Measurements from ENCODE around the gene MIPOL1. TPM values are rescaled to one million over a fixed set of nuclear protein-coding genes. Genes with fewer than 3 reads are reported as not detected.

Gene MIPOL1
- total RNA-seq, 1 donor from 2014 or later: 24.8 TPM

DNA sequence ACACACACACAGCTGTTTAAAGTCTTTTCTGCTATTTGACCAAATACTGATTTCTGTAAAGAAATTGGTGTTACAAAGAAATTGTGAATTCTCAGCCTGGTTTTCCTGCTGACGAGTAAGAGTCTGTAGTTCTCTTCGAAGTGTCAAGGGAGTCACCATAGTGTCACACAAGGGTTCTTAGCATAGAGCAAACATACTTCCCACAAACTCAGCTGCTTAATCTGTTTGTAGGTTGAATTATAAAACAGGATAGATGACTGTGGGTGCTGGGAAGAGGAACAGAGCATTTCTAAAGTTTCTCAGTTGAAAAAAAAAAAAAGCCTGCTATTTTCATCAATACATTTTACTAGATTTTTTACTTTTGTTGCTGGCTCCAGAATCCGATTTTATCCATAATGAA, 314.4 kb downstream of the MIPOL1 start:
- intact Hi-C loops (cut with DNase I): no loop called here
- Histone ChIP-seq H3K36me3 (no peaks in the 10 kb centered on the region), H3K4me1 (no peaks in the 10 kb centered on the region), H3K4me3 (no peak overlapping the region), H3K27ac (no peak overlapping the region), H3K9me3 (no peaks in the 10 kb centered on the region), H3K27me3 (no peaks in the 10 kb centered on the region)
- TF ChIP-seq POLR2A (IDR thresholded peaks at IDR 0.05) (no peak), POLR2AphosphoS5 (IDR thresholded peaks at IDR 0.05; ENCODE audit: insufficient read depth in 1 of 2, low read depth in 1 of 2) (no peak)
- TF ChIP-seq, protein P1, sequence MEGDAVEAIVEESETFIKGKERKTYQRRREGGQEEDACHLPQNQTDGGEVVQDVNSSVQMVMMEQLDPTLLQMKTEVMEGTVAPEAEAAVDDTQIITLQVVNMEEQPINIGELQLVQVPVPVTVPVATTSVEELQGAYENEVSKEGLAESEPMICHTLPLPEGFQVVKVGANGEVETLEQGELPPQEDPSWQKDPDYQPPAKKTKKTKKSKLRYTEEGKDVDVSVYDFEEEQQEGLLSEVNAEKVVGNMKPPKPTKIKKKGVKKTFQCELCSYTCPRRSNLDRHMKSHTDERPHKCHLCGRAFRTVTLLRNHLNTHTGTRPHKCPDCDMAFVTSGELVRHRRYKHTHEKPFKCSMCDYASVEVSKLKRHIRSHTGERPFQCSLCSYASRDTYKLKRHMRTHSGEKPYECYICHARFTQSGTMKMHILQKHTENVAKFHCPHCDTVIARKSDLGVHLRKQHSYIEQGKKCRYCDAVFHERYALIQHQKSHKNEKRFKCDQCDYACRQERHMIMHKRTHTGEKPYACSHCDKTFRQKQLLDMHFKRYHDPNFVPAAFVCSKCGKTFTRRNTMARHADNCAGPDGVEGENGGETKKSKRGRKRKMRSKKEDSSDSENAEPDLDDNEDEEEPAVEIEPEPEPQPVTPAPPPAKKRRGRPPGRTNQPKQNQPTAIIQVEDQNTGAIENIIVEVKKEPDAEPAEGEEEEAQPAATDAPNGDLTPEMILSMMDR (IDR thresholded peaks at IDR 0.05): no peak
- no peak for DNase-seq (ENCODE audit: extremely low spot score in 2 of 2)

DNA sequence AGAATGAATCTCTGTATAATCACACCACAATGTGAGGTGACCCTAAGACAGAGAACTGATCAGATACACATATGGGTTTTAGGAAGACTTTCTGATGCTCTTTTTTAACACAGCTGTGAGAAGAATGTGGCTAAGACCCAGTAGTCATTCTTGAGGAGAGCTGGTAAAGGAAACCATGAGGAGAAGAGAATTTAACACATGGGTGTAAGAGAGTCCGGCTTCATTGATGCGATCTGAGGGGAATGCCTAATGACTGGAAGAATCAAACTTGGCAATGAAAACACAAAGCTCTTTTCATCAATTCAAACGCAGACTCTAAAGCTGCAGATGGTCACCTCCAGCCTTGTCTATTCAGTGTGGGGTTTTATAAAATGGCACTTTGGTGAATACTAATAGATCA, 318.0 kb downstream of the MIPOL1 start:
- no peak for TF ChIP-seq POLR2A (IDR thresholded peaks at IDR 0.05)
- TF ChIP-seq POLR2AphosphoS5 (IDR thresholded peaks at IDR 0.05; ENCODE audit: insufficient read depth in 1 of 2, low read depth in 1 of 2): no peak
- TF ChIP-seq, protein P1 (IDR thresholded peaks at IDR 0.05): no peak
- no peaks in the 10 kb centered on the region for H3K4me1 ChIP-seq
- intact Hi-C loops (cut with DNase I): no loop called here
- no peak for DNase-seq (ENCODE audit: extremely low spot score in 2 of 2)
- no peaks in the 10 kb centered on the region for H3K27me3 ChIP-seq
- H3K9me3 ChIP-seq: no peaks in the 10 kb centered on the region
- no peaks in the 10 kb centered on the region for H3K36me3 ChIP-seq
- H3K4me3 ChIP-seq: no peak overlapping the region
- H3K27ac ChIP-seq: no peak overlapping the region

DNA sequence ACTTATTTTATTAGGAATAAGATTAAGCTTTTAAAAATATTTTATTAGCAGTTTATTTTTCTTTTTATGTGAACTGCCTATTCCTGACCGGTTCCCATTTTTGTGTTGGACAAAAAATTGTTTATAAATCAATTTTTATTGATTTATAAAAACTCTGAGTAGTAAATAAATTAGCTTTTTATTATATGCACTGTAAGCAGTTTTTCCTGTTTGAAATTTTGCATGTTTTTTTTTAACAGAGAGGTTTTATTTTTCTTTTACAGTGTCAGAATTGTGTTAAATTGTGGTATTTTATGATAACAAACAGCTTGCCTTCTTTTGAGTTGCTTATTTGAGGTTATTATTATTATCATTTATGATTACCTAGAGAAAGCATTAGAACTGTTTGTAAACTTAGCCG, 329.3 kb downstream of the MIPOL1 start:
- Histone ChIP-seq H3K36me3 (no peaks in the 10 kb centered on the region), H3K4me1 (no peaks in the 10 kb centered on the region), H3K4me3 (no peak overlapping the region), H3K27ac (no peak overlapping the region), H3K27me3 (no peaks in the 10 kb centered on the region), H3K9me3 (no peaks in the 10 kb centered on the region)
- TF ChIP-seq, protein P1 (IDR thresholded peaks at IDR 0.05): no peak
- TF ChIP-seq POLR2AphosphoS5 (IDR thresholded peaks at IDR 0.05; ENCODE audit: insufficient read depth in 1 of 2, low read depth in 1 of 2) (no peak), POLR2A (IDR thresholded peaks at IDR 0.05) (no peak)
- DNase-seq (ENCODE audit: extremely low spot score in 2 of 2): no peak
- intact Hi-C loops (cut with DNase I): no loop called here

DNA sequence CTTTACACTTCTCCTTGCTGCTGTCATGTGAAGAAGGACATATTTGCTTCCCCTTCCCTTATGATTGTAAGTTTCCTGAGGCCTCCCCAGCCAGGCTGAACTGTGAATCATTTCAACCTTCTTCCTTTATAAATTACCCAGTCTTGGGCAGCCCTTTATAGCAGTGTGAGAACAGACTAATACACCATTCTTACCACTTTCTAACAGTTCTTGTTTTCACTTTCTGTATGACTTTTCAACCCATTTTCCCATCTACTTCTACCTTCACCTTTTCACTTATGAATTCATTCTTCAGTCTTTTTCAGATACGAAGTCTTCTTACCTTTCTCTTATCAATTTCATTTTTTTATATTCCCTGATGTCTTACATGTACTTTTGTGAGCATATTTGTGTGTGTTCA, 342.3 kb downstream of the MIPOL1 start:
- Histone ChIP-seq H3K27ac (no peak overlapping the region), H3K27me3 (no peaks in the 10 kb centered on the region), H3K4me3 (no peak overlapping the region), H3K9me3 (no peaks in the 10 kb centered on the region), H3K36me3 (no peaks in the 10 kb centered on the region), H3K4me1 (no peaks in the 10 kb centered on the region)
- DNase-seq (ENCODE audit: extremely low spot score in 2 of 2): no peak
- TF ChIP-seq POLR2AphosphoS5 (IDR thresholded peaks at IDR 0.05; ENCODE audit: insufficient read depth in 1 of 2, low read depth in 1 of 2) (no peak), POLR2A (IDR thresholded peaks at IDR 0.05) (no peak)
- TF ChIP-seq, protein P1 (IDR thresholded peaks at IDR 0.05): no peak
- intact Hi-C loops (cut with DNase I): no loop called here

DNA sequence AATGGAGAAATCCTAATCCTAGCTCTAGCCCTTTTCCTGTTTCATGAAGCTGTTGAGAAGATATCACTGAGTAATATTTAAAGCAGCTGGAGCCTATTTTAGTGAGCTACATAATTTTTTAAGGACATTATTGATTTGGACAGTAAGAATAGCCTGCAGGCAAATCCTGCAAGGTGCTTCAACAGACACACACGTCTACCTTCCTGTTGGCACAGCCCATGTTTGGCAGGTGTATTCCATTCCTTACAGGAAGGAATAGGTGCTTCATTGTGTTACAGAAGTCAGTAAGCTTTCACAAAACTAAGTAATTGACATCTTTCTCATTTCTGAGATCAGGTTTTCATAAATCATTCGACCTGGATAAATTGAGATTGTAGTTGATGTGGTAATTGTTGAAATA, 346.7 kb downstream of the MIPOL1 start:
- no peak overlapping the region for H3K27ac ChIP-seq
- intact Hi-C loops (cut with DNase I): no loop called here
- no peak overlapping the region for H3K4me3 ChIP-seq
- TF ChIP-seq POLR2AphosphoS5 (IDR thresholded peaks at IDR 0.05; ENCODE audit: insufficient read depth in 1 of 2, low read depth in 1 of 2): no peak
- TF ChIP-seq, protein P1 (IDR thresholded peaks at IDR 0.05): no peak
- H3K36me3 ChIP-seq: no peaks in the 10 kb centered on the region
- no peaks in the 10 kb centered on the region for H3K27me3 ChIP-seq
- H3K9me3 ChIP-seq: no peaks in the 10 kb centered on the region
- no peaks in the 10 kb centered on the region for H3K4me1 ChIP-seq
- DNase-seq (ENCODE audit: extremely low spot score in 2 of 2): no peak

Measured in vagina (tissue), 2 donors.